Kidney (tissue), 14 donors: ENCODE results near the gene DNM3. TPM values are rescaled to one million over a fixed set of nuclear protein-coding genes. Genes with fewer than 3 reads are reported as not detected.

Experiments
- DNase-seq, 5 donors: peaks; one replicate each; pipeline ENCODE4 v3.0.0-alpha.2; 2013 to 2020
- FAIRE-seq: peaks from 2 replicates; lab custom pipeline; 2012; peaks lifted over from hg19 to GRCh38; lab: Jason Lieb, UNC
- H3K27ac ChIP-seq, 2 donors: one replicate each; pipeline ENCODE4 v1.7.0; 2013; ENCODE audit warnings: low read depth in 2 of 2, low read length in 2 of 2, inconsistent platforms in 1 of 2
- H3K27me3 ChIP-seq: one replicate; pipeline ENCODE4 v1.7.1; 2013; ENCODE audit warnings: low read length, inconsistent platforms; ENCODE audit not compliant: control insufficient read depth, insufficient read depth
- H3K36me3 ChIP-seq, 3 donors: one replicate each; pipeline versions ENCODE4 v1.7.0 to v1.7.1; 2013; ENCODE audit warnings: low read length in 3 of 3, control low read depth in 1 of 3, inconsistent platforms in 1 of 3; ENCODE audit not compliant: insufficient read depth in 3 of 3, control insufficient read depth in 2 of 3
- H3K4me1 ChIP-seq, 3 donors: one replicate each; pipeline versions ENCODE4 v1.7.0 to v1.7.1; 2013; ENCODE audit warnings: low read length in 3 of 3, inconsistent platforms in 1 of 3, low read depth in 1 of 3; ENCODE audit not compliant: control insufficient read depth in 2 of 3, insufficient read depth in 2 of 3
- H3K4me3 ChIP-seq, 3 donors: one replicate each; pipeline versions ENCODE4 v1.7.0 to v1.8.1; 2013; ENCODE audit warnings: low read length in 3 of 3, control low read depth in 1 of 3, inconsistent platforms in 1 of 3
- H3K9ac ChIP-seq, 3 donors: one replicate each; pipeline versions ENCODE4 v1.7.0 to v1.7.1; 2013; ENCODE audit warnings: low read length in 3 of 3, control low read depth in 1 of 3, inconsistent platforms in 1 of 3
- H3K9me3 ChIP-seq, 3 donors: one replicate each; pipeline versions ENCODE4 v1.7.0 to v1.7.1; 2013; ENCODE audit warnings: low read length in 3 of 3, control low read depth in 1 of 3, inconsistent platforms in 1 of 3; ENCODE audit not compliant: control insufficient read depth in 2 of 3, insufficient read depth in 1 of 3
- CTCF ChIP-seq: IDR thresholded peaks from 3 replicates; pipeline ENCODE4 v1.5.1; 2012; ENCODE audit warnings: mild to moderate bottlenecking, moderate library complexity, borderline replicate concordance; ENCODE audit not compliant: insufficient read depth; ENCODE audit errors: extremely low read depth
- intact Hi-C: fragments of 100-400 bp; cut with DNase I; formaldehyde crosslinking; loops from one replicate; pipeline ENCODE4 v1.11.1; 2022
- polyA plus RNA-seq: library from polyadenylated mRNA; stranded (reverse); fragments of 350-450 nt; fragmentation: Illumina TruSeq; extraction: RNeasy Lipid Tissue Mini Kit (QIAGEN cat#74804); gene quantifications from one replicate; pipeline ENCODE4 v1.2.3, GENCODE V29; 2014; ENCODE audit warnings: low read depth, low replicate concordance; ENCODE audit not compliant: insufficient read depth
- total RNA-seq: library from RNA; stranded (reverse); fragmentation: NEBNext Ultra II Directional; extraction: Animal tissue kit (Norgen Biotek cat#: 25700); gene quantifications from one replicate; pipeline ENCODE4 v1.2.1, GENCODE V29; 2021
- donor health status: control.
- donor health status: control.
- donor health status: control.
- donor health status: control.
- donor health status: control.
- donor health status: DM: yes; HTN: yes; CAD: no.
- donor health status: Normal renal cell carcinoma (clear cell type).

The DNM3 gene
- total and polyA plus RNA-seq, 2 donors from 2014 or later: 5.9 to 19.1 TPM

GRCh38 chr1:172002725-172003345, 161.5 kb downstream of the DNM3 start:
- DNase-seq: peak in 3 of 5 donors; percentile 34 to 83 (median 68)

GRCh38 chr1:172003766-172004530, 162.7 kb downstream of the DNM3 start:
- FAIRE-seq: no peak
- H3K36me3 ChIP-seq: no peaks in the 10 kb centered on the region
- TF ChIP-seq CTCF: no peak
- H3K4me3 ChIP-seq: no peak overlapping the region
- H3K27ac ChIP-seq: no peak overlapping the region
- no peak for DNase-seq
- H3K27me3 ChIP-seq: no peaks in the 10 kb centered on the region
- no peak overlapping the region for H3K9ac ChIP-seq
- peaks cover 0 to 4% (median 2%) of the 10 kb centered on the region in 3 donors for H3K4me1 ChIP-seq
- no peaks in the 10 kb centered on the region for H3K9me3 ChIP-seq
- intact Hi-C loops: loop anchor here (10.0 kb wide), 1 partner anchor 421 kb away; the partner anchor contains the start of gene C1orf105

More at GRCh38 chr1:172002725-172003345, 161.5 kb downstream of the DNM3 start:
- peak; percentile 61 for TF ChIP-seq CTCF
- Histone ChIP-seq H3K27ac (no peak overlapping the region), H3K9me3 (no peaks in the 10 kb centered on the region), H3K9ac (no peak overlapping the region), H3K4me1 (peaks cover 0 to 4% (median 2%) of the 10 kb centered on the region in 3 donors), H3K27me3 (no peaks in the 10 kb centered on the region), H3K4me3 (no peak overlapping the region), H3K36me3 (no peaks in the 10 kb centered on the region)
- intact Hi-C loops: loop anchor here (10.0 kb wide), 1 partner anchor 422 kb away; the partner anchor contains the start of gene C1orf105
- peak; percentile 97 for FAIRE-seq

GRCh38 chr1:172004671-172005070, 163.4 kb downstream of the DNM3 start:
- H3K4me1 ChIP-seq: peaks cover 0 to 4% (median 2%) of the 10 kb centered on the region in 3 donors
- DNase-seq (no peak), FAIRE-seq (no peak)
- no peaks in the 10 kb centered on the region for H3K9me3 ChIP-seq
- H3K4me3 ChIP-seq: no peak overlapping the region
- intact Hi-C loops: loop anchor here (10.0 kb wide), 1 partner anchor 420 kb away; the partner anchor contains the start of gene C1orf105
- H3K27me3 ChIP-seq: no peaks in the 10 kb centered on the region
- no peak overlapping the region for H3K27ac ChIP-seq
- TF ChIP-seq CTCF: no peak
- no peak overlapping the region for H3K9ac ChIP-seq
- no peaks in the 10 kb centered on the region for H3K36me3 ChIP-seq
